Measurements from ENCODE around the gene MGMT.

Gene MGMT

GRCh38 chr10:129497013-129497412, 30.0 kb downstream of the MGMT start:
- no peak for DNase-seq

GRCh38 chr10:129498680-129499079, 31.6 kb downstream of the MGMT start:
- no peak for DNase-seq

- DNase-seq = no peak
Measured at GRCh38 chr10:129500617-129501339, 33.7 kb downstream of the MGMT start.

GRCh38 chr10:129501652-129502436, 34.8 kb downstream of the MGMT start:
- DNase-seq = no peak

GRCh38 chr10:129502448-129502847, 35.4 kb downstream of the MGMT start:
- no peak for DNase-seq

- no peak for DNase-seq
Measured at GRCh38 chr10:129505500-129506075, 38.5 kb downstream of the MGMT start.

GRCh38 chr10:129506101-129506797, 39.2 kb downstream of the MGMT start:
- DNase-seq = no peak

- DNase-seq = no peak
Measured at GRCh38 chr10:129507216-129507889, 40.3 kb downstream of the MGMT start.

- no peak for DNase-seq
Measured at GRCh38 chr10:129509155-129509554, 42.1 kb downstream of the MGMT start.

- no peak for DNase-seq
Measured at GRCh38 chr10:129509835-129510234, 42.8 kb downstream of the MGMT start.

GRCh38 chr10:129511086-129511485, 44.0 kb downstream of the MGMT start:
- no peak for DNase-seq

GRCh38 chr10:129511758-129512157, 44.7 kb downstream of the MGMT start:
- no peak for DNase-seq

- DNase-seq = no peak
Measured at GRCh38 chr10:129513312-129513711, 46.3 kb downstream of the MGMT start.

- no peak for DNase-seq
Measured at GRCh38 chr10:129514568-129515451, 47.8 kb downstream of the MGMT start.

GRCh38 chr10:129516846-129517679, 50.0 kb downstream of the MGMT start:
- DNase-seq = no peak

GRCh38 chr10:129517680-129518057, 50.6 kb downstream of the MGMT start:
- no peak for DNase-seq

- DNase-seq = no peak
Measured at GRCh38 chr10:129518793-129519192, 51.8 kb downstream of the MGMT start.

GRCh38 chr10:129520440-129521080, 53.5 kb downstream of the MGMT start:
- no peak for DNase-seq

GRCh38 chr10:129521161-129522025, 54.4 kb downstream of the MGMT start:
- DNase-seq = no peak

All from NCI-H1436 (cell line).